CD14-positive monocyte (primary cell): ENCODE measurements around the gene NFKBIE. TPM values are rescaled to one million over a fixed set of nuclear protein-coding genes. Genes with fewer than 3 reads are reported as not detected.
A peak's percentile ranks its signal among the peaks of the same experiment; 100 is the strongest.

Experiments used
- DNase-seq, 3 donors: peaks; one replicate each; pipeline ENCODE4 v3.0.0-alpha.2; 2011 to 2022
- H2AFZ ChIP-seq: 2 replicates; pipeline ENCODE4 v1.6.0; 2012; ENCODE audit warnings: mild to moderate bottlenecking, low read depth, low read length, inconsistent platforms; ENCODE audit not compliant: insufficient read depth, poor library complexity, severe bottlenecking
- H3K27ac ChIP-seq, 2 donors: 1 replicate in 1 of 2; 2 replicates in 1 of 2; pipeline ENCODE4 v1.5.1; 2012 to 2013; ENCODE audit warnings: low read length in 2 of 2, control low read depth in 1 of 2, inconsistent platforms in 1 of 2, low read depth in 1 of 2, mild to moderate bottlenecking in 1 of 2
- H3K27me3 ChIP-seq, 2 donors: one replicate each; pipeline versions ENCODE4 v1.6.0 to v1.6.1; 2011 to 2013; ENCODE audit warnings: low read length in 2 of 2; ENCODE audit not compliant: control insufficient read depth in 2 of 2, insufficient read depth in 2 of 2
- H3K36me3 ChIP-seq, 2 donors: replicated peaks in 1 of 2; 1 replicate in 1 of 2; 2 replicates in 1 of 2; pipeline versions ENCODE4 v1.5.1 to v1.6.1; 2012 to 2013; ENCODE audit warnings: low read length in 2 of 2, control low read depth in 1 of 2, inconsistent platforms in 1 of 2, mild to moderate bottlenecking in 1 of 2; ENCODE audit not compliant: insufficient read depth in 2 of 2, control insufficient read depth in 1 of 2
- H3K4me1 ChIP-seq, 2 donors: 1 replicate in 1 of 2; 2 replicates in 1 of 2; pipeline versions ENCODE4 v1.5.1 to v1.6.1; 2012 to 2013; ENCODE audit warnings: low read length in 2 of 2, control low read depth in 1 of 2, inconsistent platforms in 1 of 2, mild to moderate bottlenecking in 1 of 2, moderate library complexity in 1 of 2; ENCODE audit not compliant: insufficient read depth in 2 of 2, control insufficient read depth in 1 of 2
- H3K4me2 ChIP-seq: replicated peaks from 2 replicates; pipeline ENCODE3; 2012; ENCODE audit warnings: low read length, moderate library complexity, mild to moderate bottlenecking; ENCODE audit not compliant: poor library complexity, severe bottlenecking; ENCODE audit errors: extremely low read depth
- H3K4me3 ChIP-seq, 3 experiments: fragments of 200-600 bp in 1 of 3; sonication (generic) in 1 of 3; replicated peaks in 1 of 3; 1 replicate in 2 of 3; 2 replicates in 1 of 3; pipeline ENCODE4 v1.5.1; 2011 to 2013; ENCODE audit warnings: low read length in 3 of 3, mild to moderate bottlenecking in 3 of 3, control low read depth in 2 of 3, low read depth in 2 of 3, inconsistent platforms in 1 of 3, moderate library complexity in 1 of 3
- H3K79me2 ChIP-seq: 2 replicates; pipeline ENCODE4 v1.6.0; 2012; ENCODE audit warnings: mild to moderate bottlenecking, control low read depth, inconsistent platforms, low read length, moderate library complexity; ENCODE audit not compliant: insufficient read depth
- H3K9ac ChIP-seq: 2 replicates; pipeline ENCODE4 v1.6.0; 2017; ENCODE audit warnings: low read length, mild to moderate bottlenecking; ENCODE audit not compliant: insufficient read depth, poor library complexity, severe bottlenecking
- H3K9me3 ChIP-seq, 2 donors: replicated peaks in 1 of 2; 1 replicate in 1 of 2; 2 replicates in 1 of 2; pipeline versions ENCODE4 v1.5.1 to v1.6.1; 2012 to 2013; ENCODE audit warnings: low read length in 2 of 2, control low read depth in 1 of 2; ENCODE audit not compliant: control insufficient read depth in 1 of 2, insufficient read depth in 1 of 2
- H4K20me1 ChIP-seq: 2 replicates; pipeline ENCODE4 v1.6.0; 2012; ENCODE audit warnings: mild to moderate bottlenecking, low read length, control low read depth, moderate library complexity; ENCODE audit not compliant: insufficient read depth
- H3K27ac Mint-ChIP-seq, 7 donors: one replicate each; pipeline ENCODE4 v1.8.0; 2020; ENCODE audit warnings: mild to moderate bottlenecking in 7 of 7, mixed read lengths in 7 of 7, moderate library complexity in 6 of 7, inconsistent platforms in 2 of 7
- H3K27me3 Mint-ChIP-seq, 3 donors: one replicate each; pipeline ENCODE4 v1.8.0; 2021 to 2022; ENCODE audit warnings: low read depth in 3 of 3, mild to moderate bottlenecking in 3 of 3, mixed read lengths in 3 of 3, moderate library complexity in 3 of 3, inconsistent platforms in 1 of 3
- H3K36me3 Mint-ChIP-seq, 2 donors: one replicate each; pipeline ENCODE4 v1.8.0; 2020; ENCODE audit warnings: mixed read lengths in 2 of 2, inconsistent platforms in 1 of 2, mild to moderate bottlenecking in 1 of 2
- H3K4me1 Mint-ChIP-seq: one replicate; pipeline ENCODE4 v1.8.0; 2020; ENCODE audit warnings: mild to moderate bottlenecking, mixed read lengths
- H3K4me3 Mint-ChIP-seq, 2 donors: one replicate each; pipeline ENCODE4 v1.8.0; 2020; ENCODE audit warnings: mild to moderate bottlenecking in 2 of 2, mixed read lengths in 2 of 2, moderate library complexity in 1 of 2
- H3K9me3 Mint-ChIP-seq, 7 donors: one replicate each; pipeline ENCODE4 v1.8.0; 2020 to 2022; ENCODE audit warnings: mixed read lengths in 7 of 7, mild to moderate bottlenecking in 6 of 7, moderate library complexity in 6 of 7, inconsistent platforms in 2 of 7
- CTCF ChIP-seq: fragments of 200-600 bp; IDR thresholded peaks from one replicate; pipeline ENCODE4 v1.8.0; 2022; ENCODE audit warnings: antibody characterized with exemption, mild to moderate bottlenecking
- WGBS: methylation state at CpG from one replicate; pipeline ENCODE4 v1.1.5; 2013; ENCODE audit warnings: missing lambda C conversion rate; ENCODE audit not compliant: insufficient coverage; 5-methylcytosine and 5-hydroxymethylcytosine counted together
- intact Hi-C, 2 donors: fragments of 100-400 bp; cut with micrococcal nuclease; formaldehyde crosslinking; loops; one replicate each; pipeline versions ENCODE4 v1.15.0 to v1.15.1; 2023
- polyA plus RNA-seq, 3 donors: library from polyadenylated mRNA; depleted of rRNA in 1 of 3; unstranded in 2 of 3; stranded (reverse) in 1 of 3; fragments of 300-500 nt in 2 of 3; fragments of >200 nt in 1 of 3; fragmentation: Illumina TruSeq in 2 of 3; gene quantifications; 1 replicate in 2 of 3; 2 replicates in 1 of 3; pipeline ENCODE4 v1.2.3, GENCODE V29; 2012 to 2021

Gene NFKBIE
- polyA plus RNA-seq, 3 donors = 19.9 to 108 (median 23.2) TPM

GRCh38 chr6:44220913-44221290 lies 44.4 kb downstream of the NFKBIE start:
- peaks cover 5 to 17% (median 8%) of the 10 kb centered on the region in 3 donors for H3K27me3 Mint-ChIP-seq
- no peak overlapping the region for H3K9ac ChIP-seq
- H3K4me3 ChIP-seq = no peak overlapping the region
- TF ChIP-seq CTCF = no peak
- H3K4me2 ChIP-seq = no peak overlapping the region
- peaks cover 0 to 2% (median 0%) of the 10 kb centered on the region in 7 donors for H3K9me3 Mint-ChIP-seq
- 90% methylated on average over 2 of the region's 4 CpGs for WGBS
- no peaks in the 10 kb centered on the region for H3K36me3 ChIP-seq
- peaks cover 15% of the 10 kb centered on the region for H3K79me2 ChIP-seq
- H3K9me3 ChIP-seq = no peaks in the 10 kb centered on the region
- peaks cover 0 to 6% of the 10 kb centered on the region in 2 donors for H3K36me3 Mint-ChIP-seq
- DNase-seq = no peak
- peak overlapping the region in 4 of 7 donors; percentile 5 to 94 (median 71) for H3K27ac Mint-ChIP-seq
- H3K27ac ChIP-seq = no peak overlapping the region
- H3K4me3 Mint-ChIP-seq = peak overlapping the region; percentile 1 to 57
- intact Hi-C loops = loop anchor here (2.0 to 5.0 kb wide), 3 partner anchors 16 to 94 kb away; partner anchors contain the start of genes SLC35B2 (in 2 of the 2), MRPL14 (in 1 of the 2) and TMEM63B (in 1 of the 2)
- H3K27me3 ChIP-seq = peaks cover 0 to 7% of the 10 kb centered on the region in 2 donors
- H3K4me1 ChIP-seq = peaks cover 79 to 85% of the 10 kb centered on the region in 2 donors
- peaks cover 78% of the 10 kb centered on the region for H3K4me1 Mint-ChIP-seq
- peaks cover 11% of the 10 kb centered on the region for H4K20me1 ChIP-seq
- H2AFZ ChIP-seq = no peak overlapping the region

- Histone ChIP-seq H3K9me3 (no peaks in the 10 kb centered on the region), H3K27ac (no peak overlapping the region), H2AFZ (peak overlapping the region; percentile 78), H3K79me2 (peaks cover 12% of the 10 kb centered on the region), H3K9ac (no peak overlapping the region), H3K36me3 (no peaks in the 10 kb centered on the region), H3K4me1 (peaks cover 74 to 79% of the 10 kb centered on the region in 2 donors), H3K4me2 (peak overlapping the region; percentile 91), H3K4me3 (peak overlapping the region; percentile 5 to 78 (median 52)), H4K20me1 (peaks cover 11% of the 10 kb centered on the region), H3K27me3 (peaks cover 0 to 7% of the 10 kb centered on the region in 2 donors)
- no peak for TF ChIP-seq CTCF
- Mint-ChIP-seq H3K9me3 (peaks cover 0 to 2% (median 0%) of the 10 kb centered on the region in 7 donors), H3K27ac (peak overlapping the region in 5 of 7 donors; percentile 18 to 88 (median 56)), H3K4me3 (peak overlapping the region; percentile 80 to 86), H3K4me1 (peaks cover 72% of the 10 kb centered on the region), H3K27me3 (peaks cover 5 to 17% (median 8%) of the 10 kb centered on the region in 3 donors), H3K36me3 (peaks cover 0 to 4% of the 10 kb centered on the region in 2 donors)
- DNase-seq = no peak
- 100% methylated on average over 4 of the region's 28 CpGs for WGBS
- intact Hi-C loops = loop anchor here (2.0 to 5.0 kb wide), 3 partner anchors 17 to 93 kb away; partner anchors contain the start of genes SLC35B2 (in 2 of the 2), MRPL14 (in 1 of the 2) and TMEM63B (in 1 of the 2)
Measured at GRCh38 chr6:44219815-44220784, 45.3 kb downstream of the NFKBIE start.
